GM21529 (cell line): ENCODE data around the gene WDR26.

Experiments used
- ATAC-seq: cut with Tn5 transposase; IDR thresholded peaks from one replicate; pipeline ENCODE4 v1.9.1; 2021; ENCODE audit not compliant: unreplicated experiment

The WDR26 gene

DNA sequence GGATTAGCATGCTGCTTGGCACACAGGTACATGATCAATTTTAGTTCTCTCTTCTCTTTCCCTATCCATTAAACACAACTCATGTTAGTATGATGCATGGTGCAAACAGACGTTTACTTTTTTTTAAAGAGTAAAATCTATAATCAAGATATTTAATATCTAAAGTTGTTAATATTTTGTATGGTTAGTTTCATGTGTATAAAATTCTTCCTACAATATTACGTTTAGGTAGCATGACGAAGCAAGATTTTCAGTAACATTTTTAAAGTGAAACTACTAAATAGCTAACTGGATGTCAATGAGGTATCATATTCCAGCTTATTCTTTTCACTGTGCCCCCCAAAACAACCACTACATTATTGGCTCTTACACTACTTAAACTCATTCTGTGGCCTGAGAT lies 41.3 kb downstream of the WDR26 start:
- no peak for ATAC-seq

DNA sequence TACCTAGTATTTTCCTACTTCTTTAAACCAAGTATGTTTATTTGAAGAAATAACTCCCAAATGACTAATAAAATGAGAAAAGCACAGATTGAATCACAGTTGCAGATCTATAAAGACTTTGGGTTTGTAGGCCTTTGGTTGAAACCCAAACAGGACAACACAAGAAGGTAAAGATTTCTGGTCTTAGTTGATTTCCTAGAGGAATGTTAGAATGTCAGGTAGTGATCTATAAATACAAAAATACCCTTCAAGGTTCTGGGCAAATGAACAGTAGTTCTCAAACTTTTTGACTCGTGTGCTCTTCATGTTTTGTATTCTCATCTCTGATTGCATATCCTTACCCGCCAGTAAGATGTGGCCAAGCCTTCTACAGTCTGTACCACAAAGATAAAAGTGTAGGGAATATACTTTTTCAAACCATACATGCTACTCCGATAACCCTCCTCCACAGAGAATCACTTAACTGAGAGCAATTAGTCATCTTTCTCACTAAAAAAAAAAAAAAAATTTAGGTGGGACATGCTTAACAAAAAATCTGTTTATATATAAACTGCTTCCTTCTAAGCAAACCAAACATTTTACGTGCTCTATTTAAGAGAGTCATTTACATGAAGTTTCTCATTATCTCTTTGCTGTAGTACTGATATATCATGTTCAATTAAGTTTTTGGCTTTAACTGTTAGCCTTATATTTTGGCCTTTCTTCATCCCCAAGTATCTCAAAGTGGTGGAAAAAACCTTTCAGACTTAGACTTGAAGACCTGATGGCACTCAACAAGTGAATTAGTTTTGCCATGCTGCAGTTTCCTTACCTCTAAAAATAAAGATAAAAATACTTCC lies 42.0 kb downstream of the WDR26 start:
- ATAC-seq = no peak

DNA sequence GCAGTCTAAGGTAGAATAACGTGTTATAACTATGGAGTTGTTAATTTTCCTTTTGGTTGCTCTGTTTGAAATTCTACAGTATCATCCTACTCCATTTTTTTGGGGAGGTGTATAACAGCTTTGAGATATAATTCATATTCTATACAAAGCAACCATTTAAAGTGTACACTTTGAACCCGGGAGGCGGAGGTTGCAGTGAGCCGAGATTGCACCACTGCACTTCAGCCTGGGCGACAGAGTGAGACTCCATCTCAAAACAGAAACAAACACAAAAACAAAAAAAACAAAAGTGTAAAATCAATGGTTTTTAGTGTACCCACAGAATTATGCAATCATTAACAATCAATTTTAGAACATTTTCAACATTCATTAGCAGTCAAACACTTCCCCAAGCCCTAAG lies 44.1 kb downstream of the WDR26 start:
- ATAC-seq = no peak

DNA sequence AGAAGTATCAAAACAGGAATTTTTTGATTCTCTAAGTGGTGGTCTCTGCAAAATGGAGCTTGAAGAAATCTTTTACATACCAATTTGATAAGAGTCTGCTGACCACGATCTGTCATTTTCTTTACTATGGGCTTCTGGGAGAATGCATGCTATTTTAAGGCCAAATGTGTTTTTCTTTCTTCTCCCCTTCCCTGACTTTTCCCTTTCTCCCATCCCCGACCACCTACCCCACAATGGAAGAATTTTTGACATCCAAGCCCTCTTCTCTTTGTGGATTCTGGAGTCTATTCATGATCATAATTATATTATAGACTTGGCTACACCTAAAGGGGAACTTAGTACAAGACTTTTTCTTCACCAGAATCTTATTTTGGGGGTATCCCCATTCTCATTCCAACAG lies 46.7 kb downstream of the WDR26 start:
- no peak for ATAC-seq

DNA sequence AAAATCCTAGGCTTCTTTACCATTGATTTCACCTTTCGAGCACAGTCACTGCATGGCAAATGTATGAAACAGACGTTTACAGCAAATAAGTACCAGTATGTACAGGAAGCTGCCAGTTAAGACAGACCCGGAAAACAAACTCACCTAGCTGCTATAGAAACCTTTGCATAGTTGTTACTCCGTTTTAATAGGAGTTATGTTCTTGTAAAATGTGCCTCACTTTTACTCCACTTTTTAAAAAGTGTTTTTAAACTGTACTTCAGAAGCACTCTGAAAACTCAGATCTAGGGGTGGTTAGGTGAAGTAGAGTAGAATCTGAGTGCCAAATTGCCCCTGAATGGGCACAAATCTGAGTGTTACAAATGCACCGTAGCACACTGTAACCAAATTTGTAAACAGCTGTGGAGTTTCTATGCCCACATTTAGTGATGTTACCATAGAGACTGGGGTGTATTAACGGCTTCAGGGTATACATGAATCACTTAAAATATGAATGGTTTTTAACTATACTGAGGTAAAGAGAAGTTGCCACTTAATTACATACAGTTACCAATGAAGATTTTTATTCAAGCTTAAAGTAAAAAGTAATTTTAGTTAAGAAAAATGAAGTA lies 47.2 kb downstream of the WDR26 start:
- ATAC-seq = no peak

DNA sequence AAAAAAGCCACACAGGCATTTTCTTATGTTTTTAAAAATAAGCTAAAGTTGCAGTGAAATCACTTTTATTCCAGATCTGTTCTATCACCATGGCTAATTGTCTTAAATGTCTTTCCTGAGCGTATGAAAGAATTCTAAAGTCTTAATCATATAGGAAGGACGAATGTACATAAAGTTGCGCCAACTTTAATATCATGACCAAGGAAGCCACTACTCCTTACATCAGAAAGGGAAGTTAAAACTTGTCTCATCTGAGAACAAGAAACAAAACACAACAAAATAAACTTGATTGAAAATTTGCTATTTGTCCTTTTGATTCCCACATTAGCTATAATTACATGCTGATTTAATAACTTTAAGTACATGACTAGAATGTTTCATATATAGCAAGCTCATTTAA lies 51.4 kb downstream of the WDR26 start:
- no peak for ATAC-seq

DNA sequence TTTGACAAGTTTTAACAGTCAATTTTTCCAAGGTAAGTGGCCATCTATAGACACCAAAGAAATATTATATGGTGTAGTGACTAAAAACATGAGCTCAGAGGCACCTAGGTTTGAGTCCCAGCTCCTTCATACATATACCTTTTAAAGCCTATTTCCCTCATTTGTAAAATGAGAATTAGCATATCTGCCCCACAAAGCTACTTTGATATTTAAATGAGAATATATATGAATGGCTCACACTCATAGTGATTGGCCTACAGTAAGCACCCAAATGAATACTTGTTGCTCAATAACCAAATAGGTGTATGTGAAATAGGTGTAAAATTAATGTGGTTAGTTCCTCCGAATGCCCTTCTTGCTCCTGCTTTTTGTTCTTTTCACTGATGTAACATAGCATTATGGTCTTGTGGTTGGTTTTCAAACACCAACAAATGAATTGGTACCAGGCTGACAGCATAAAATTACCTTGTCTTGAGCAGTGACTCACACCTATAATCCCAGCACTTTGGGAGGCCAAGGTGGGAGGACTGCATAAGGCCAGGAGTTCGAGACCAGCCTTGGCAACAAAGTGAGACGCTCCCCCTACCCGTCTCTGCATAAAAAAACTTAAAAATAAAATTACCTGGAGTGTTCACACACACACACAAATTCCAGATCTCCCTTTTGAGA lies 52.6 kb downstream of the WDR26 start:
- no peak for ATAC-seq

DNA sequence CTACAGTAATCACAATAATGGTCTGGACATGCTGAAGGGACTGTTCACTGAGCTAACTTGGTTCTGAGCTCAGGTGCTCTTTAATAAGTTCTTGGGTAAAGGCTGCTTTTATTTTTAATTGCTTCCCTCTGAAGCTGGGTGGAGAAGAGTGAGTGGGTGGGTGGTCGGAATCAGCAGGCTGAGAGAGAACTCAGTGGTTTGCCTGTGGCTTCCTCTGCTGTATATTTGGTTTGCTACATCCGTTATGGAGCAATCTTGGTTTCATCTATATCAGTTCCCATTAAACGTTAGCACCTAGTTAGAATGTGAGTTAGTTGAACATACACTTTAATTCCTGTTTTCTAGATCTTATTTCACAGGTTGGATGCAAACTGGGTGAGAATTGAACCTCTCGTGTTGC lies 54.6 kb downstream of the WDR26 start:
- ATAC-seq = peak; percentile 72

DNA sequence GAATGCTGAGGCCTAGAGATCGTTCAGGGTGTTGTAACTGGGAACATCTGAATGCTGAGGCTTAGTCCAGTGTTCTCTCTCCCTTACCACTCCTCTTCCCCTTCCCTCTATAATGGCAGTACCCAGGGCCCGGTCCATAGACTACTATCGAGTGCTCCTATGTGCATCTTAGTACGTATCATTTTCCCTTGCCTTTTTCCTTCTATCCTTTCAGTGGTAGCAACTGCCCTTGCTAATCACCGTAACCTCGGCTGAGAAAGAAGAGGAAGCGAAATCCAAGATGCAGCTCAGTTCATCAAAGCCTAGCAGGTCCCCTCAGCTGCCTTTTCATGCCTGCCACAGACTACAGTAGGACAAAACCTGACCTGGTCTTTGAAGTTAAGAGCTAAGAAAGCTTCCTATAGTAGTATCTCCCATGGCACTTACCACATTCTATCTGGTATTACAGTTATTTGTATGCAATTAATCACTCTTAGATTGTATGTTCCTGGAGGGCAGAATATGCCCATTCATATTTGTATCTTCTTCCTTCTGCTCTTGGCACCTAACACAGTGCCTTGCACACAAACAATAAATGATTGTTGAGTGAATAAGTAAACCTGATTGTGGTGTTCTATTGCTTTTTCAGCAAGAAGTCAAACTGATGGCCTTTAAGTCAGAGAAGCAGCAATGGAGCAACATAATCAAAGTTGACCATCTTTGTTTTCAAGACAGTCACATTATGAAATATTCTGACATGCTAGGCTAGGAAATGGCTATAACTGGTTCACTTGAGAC lies 55.6 kb downstream of the WDR26 start:
- ATAC-seq = no peak

DNA sequence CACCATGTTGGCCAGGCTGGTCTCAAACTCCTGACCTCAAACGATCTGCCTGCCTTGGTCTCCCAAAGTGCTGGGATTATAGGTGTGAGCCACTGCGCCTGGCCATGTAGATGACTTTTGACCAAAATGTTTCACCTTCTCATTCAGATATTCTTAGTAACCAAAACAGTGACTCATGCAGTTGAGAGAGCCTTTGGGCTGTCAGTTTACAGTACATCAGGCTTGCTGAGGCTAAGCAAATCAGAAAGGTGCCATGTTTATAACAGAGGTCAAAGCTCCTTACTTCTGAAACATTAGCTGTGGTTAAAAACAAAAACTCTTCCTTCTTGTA lies 57.0 kb downstream of the WDR26 start:
- peak; percentile 68 for ATAC-seq

DNA sequence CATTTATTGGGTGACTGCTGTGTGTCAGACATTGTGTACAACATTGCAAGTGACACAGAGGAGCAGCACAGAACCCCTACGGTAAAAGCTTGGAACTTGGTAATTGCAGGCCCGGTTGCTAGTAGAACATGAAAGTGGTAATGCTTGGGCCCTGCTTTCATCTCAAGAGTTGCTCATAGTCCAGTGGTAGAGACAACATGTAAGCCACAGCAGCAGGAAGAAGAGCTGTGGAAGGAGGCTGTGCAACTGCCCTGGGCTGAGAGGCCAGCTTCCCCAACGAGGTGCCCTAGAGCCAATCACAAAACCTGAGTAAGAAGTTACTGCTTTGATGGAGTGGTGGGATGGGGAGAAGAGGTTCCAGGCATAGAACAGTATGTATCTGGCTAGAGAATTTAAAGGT lies 59.5 kb downstream of the WDR26 start:
- ATAC-seq = no peak

DNA sequence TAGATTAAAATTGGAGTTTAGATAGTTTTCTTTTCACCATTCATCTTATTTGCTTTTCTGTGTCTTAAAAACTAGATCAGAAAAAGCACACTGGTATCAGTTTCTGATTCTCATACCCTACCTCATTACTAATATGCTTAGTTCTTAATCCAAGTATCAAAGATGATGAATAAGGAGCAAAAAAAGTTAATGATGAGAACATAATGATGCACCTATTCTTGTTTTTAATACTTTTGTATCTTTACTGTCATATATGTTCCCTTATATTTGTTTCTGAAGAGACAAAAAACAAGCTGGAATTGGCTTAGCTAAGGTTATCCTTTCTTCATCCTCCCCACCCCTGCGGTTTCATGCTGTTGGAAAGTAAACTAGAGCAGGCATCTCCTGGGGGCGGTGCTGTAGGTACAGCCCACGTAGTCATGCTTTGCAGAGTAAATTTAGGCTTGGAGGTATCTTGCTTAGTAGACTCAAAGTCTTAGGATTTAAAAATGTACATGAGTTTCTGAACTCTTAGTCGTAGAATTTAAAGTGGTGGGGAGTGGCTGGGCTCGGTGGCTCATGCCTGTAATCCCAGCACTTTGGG lies 61.5 kb downstream of the WDR26 start:
- no peak for ATAC-seq

DNA sequence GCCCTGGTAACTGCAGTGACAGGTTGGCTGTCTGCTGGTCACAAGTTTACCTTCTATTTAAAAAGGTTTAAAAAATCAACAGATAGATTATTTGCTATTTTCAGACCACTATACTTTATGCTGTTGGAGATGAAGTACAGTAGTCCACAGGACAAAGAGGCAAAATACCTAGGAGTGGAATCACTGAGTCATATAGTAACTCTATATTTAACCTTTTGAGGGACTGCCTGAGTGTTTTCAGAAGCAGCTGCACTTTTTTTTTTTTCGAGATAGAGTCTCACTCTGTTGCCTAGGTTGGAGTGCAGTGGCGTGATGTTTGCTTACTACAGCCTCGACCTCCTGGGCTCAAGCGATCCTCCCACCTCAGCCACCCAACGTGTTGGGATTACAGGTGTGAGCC lies 66.2 kb downstream of the WDR26 start:
- ATAC-seq = peak; percentile 89

DNA sequence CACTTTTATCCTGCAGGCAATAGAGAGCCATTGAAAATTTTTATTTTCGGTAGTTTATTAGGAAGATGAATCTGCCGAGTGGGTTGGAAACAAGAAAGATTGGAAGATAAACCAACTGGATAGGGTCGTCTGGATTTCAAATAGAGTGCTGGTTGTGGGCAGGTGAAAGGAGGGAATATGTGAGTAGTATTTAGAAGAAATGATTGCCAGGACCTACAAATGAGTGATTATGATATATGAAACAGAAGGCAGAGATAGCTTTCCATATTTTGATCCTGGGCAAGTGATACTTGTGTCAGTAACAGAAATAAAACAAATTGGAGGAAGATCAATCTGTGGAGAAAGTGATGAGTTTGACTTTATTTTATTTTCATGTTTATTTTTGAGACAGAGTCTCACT lies 75.4 kb downstream of the WDR26 start:
- no peak for ATAC-seq

DNA sequence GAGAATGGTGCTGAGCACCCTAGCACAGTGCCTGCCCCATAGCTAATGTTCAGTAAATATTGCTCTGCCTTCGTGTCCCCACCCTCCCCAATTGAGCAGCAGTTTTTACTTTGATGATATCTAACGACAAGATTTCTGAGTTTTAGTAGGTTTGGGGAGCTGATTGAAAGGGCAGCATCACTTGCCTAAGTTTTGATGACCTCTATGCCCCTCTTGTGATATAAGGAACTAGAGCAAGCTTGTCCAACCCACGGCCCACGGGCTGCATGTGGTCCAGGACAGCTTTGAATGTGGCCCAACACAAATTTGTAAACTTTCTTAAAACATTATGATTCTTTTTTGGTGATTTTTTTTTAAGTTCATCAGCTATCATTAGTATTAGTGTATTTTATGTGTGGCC lies 76.4 kb downstream of the WDR26 start:
- ATAC-seq = no peak

DNA sequence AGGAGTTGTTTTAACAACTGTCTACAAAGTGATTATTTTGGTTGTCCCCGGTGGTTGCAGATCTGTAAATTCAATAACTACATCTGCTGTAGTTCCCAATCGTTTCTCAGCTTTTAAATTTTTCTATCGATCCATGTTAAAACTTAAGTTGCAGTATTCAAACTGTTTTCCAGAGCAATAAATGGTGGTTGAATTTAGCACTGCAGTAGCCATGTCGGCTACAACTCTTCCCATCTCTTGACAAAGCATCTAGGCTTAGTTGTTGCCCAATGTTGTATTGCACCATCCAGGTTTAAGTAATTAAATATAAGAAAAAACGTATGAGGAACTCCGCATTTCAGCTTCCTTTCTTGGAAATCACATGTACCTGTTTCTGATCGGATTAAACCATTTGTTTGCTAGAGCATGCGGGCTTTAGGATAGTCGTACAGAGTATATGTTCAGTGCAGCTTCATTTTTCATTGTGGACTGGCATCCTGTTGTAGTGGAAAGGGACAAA lies 76.9 kb downstream of the WDR26 start:
- no peak for ATAC-seq

DNA sequence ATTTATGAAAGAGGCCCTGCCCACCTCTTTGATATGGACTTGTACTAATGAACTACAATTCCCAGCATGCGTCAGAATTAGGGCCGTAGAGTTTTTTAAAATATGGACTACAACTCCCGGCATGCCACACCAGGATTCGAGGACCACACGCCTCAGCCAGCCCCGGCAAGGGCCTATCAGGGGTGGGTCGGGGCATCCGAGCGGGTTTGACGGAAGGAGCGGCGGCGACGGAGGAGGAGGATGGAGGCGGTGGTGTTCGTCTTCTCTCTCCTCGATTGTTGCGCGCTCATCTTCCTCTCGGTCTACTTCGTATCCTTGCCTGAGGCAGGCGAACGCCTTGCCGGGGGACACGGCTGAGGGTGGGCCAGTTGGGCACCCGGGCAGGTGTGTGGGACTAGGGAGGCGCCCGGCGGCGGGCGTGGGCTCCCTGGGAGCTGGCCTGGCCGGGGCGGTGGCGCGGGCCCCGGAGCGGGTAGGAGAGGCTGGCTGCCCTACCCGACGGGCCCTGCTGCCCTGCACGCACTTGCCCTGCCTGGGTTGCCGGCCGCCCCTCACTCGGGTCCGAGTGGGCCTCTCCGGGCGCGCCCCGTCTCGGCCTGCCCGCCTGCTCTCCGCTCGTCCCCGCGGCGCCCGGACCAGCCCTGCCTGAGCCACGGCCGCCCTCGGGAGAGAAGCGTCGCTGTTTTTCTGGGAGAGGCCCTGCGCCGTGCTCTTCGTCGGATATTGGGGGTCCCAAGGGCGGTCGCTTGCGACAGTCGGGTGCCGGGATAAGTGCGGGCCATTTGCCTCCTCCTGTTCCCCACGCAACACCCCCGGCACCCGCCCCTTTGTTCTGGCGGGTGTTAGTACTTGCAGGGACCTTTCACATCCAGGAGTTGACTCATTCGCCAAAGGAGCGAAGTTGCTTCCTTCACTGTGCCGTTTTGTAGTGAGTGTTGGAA lies 77.6 kb downstream of the WDR26 start, which contains the start of gene CNIH4:
TSS of gene CNIH4 (plus strand) at position 195 of the 941 bp plus-strand sequence. CDS start at position 241, 46 bp downstream.
- peak; percentile 99 for ATAC-seq

DNA sequence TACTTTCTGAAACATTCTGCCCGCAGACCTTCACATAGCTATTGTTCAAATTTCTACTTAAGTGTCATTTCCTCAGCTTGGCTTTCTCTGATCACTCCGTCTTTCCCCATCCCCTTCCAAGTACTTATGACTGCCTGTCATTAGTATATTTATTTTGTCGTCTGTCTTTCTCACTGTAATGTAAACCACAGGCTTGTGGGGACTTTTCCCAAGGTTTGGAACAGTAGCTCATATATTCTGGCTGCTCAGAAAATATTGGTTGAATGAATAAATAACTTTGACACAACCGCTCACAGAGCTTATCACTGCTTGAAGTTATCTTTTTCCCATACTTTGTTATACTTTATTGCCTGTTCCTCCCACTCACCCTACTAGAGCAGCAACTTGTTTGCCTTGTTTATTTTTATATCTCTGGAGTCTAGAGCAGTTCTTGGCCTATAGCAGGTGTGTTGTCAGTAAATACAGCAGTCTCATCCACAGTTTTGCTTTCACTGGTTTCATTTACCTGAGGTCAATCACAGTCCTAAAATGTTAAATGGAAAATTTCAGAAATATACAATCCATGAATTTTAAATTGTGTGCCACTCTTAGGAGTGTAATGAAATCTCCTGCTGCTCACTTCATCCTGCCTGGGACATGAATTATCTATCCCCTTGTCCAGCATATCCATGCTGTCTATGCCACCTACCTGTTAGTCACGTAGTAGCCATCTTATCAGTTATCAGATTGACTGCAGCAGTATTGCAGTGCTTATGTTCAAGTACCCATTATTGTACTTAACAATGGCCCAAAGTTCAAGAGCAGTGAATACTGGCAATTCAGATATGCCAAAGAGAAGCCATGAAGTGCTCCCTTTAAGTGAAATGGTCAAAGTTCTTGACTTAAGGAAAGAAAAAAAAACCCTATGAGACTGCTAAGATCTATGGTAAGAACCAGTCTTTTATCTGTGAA lies 80.3 kb downstream of the WDR26 start:
- ATAC-seq = no peak
